Natural killer cell treated with Interleukin-12 subunit alpha and Interleukin-12 subunit beta and Interleukin-15 and Interleukin-18, amount 100 ng/mL, for 72 hours (primary cell): ENCODE results near the gene STS. TPM values are rescaled to one million over a fixed set of nuclear protein-coding genes. Genes with fewer than 3 reads are reported as not detected.
"Not testable (repeated sequence)": the region's sequence is repeated elsewhere in the genome, so short reads cannot be mapped to it uniquely, and the experiment has no call there.

Source experiments
- ATAC-seq, 2 donors: fragments of 150-1000 bp; cut with Tn5 transposase in 1 of 2; sonication (Bioruptor Pico), chemical (Tn5 transposase) in 1 of 2; 2 replicates each; pipeline ENCODE4 v1.10.0; 2021
- DNase-seq: peaks from one replicate; pipeline ENCODE4 v3.0.0; 2022; ENCODE audit warnings: low spot score
- H3K27ac Mint-ChIP-seq, 2 donors: 1 replicate in 1 of 2; 2 replicates in 1 of 2; pipeline ENCODE4 v1.8.0; 2022; ENCODE audit warnings: mixed read lengths in 2 of 2, mild to moderate bottlenecking in 1 of 2, moderate library complexity in 1 of 2
- H3K27me3 Mint-ChIP-seq, 2 donors: 1 replicate in 1 of 2; 2 replicates in 1 of 2; pipeline ENCODE4 v1.8.0; 2022; ENCODE audit warnings: mixed read lengths in 2 of 2
- H3K36me3 Mint-ChIP-seq: one replicate; pipeline ENCODE4 v1.8.0; 2022; ENCODE audit warnings: mixed read lengths
- H3K4me1 Mint-ChIP-seq, 2 donors: 1 replicate in 1 of 2; 2 replicates in 1 of 2; pipeline ENCODE4 v1.8.0; 2022; ENCODE audit warnings: low read depth in 2 of 2, mixed read lengths in 2 of 2, mild to moderate bottlenecking in 1 of 2
- H3K4me3 Mint-ChIP-seq: one replicate; pipeline ENCODE4 v1.8.0; 2022; ENCODE audit warnings: mixed read lengths
- H3K9me3 Mint-ChIP-seq: 2 replicates; pipeline ENCODE4 v1.8.0; 2022; ENCODE audit warnings: mixed read lengths
- total RNA-seq, 2 donors: library from RNA; stranded (reverse); gene quantifications; one replicate each; pipeline ENCODE4 v1.2.3, GENCODE V29; 2022

Gene STS
- total RNA-seq, 2 donors from 2014 or later = 2.4 to 3.1 TPM

GRCh38 chrX:7170898-7171297 lies 23.4 kb downstream of the STS start:
- DNase-seq (peak; percentile 69), ATAC-seq (peak; percentile 54 to 85)
- Mint-ChIP-seq H3K36me3 (no peaks in the 10 kb centered on the region), H3K27ac (no peak overlapping the region), H3K4me1 (peaks cover 0 to 3% of the 10 kb centered on the region in 2 donors), H3K4me3 (no peak overlapping the region), H3K9me3 (no peaks in the 10 kb centered on the region), H3K27me3 (peaks cover 0 to 2% of the 10 kb centered on the region in 2 donors)

GRCh38 chrX:7178859-7179258 lies 31.3 kb downstream of the STS start:
- H3K4me3 Mint-ChIP-seq, H3K36me3 Mint-ChIP-seq, ATAC-seq, H3K9me3 Mint-ChIP-seq, H3K27me3 Mint-ChIP-seq, H3K27ac Mint-ChIP-seq, DNase-seq: not testable (repeated sequence)
- H3K4me1 Mint-ChIP-seq = peaks cover 10 to 14% of the 10 kb centered on the region in 2 donors

GRCh38 chrX:7179446-7179845 lies 31.9 kb downstream of the STS start:
- Mint-ChIP-seq H3K27me3 (peaks cover 0 to 5% of the 10 kb centered on the region in 2 donors), H3K27ac (no peak overlapping the region), H3K9me3 (no peaks in the 10 kb centered on the region), H3K36me3 (peaks cover 7% of the 10 kb centered on the region), H3K4me3 (no peak overlapping the region), H3K4me1 (peaks cover 10 to 14% of the 10 kb centered on the region in 2 donors)
- DNase-seq = no peak
- ATAC-seq = peak; percentile 40 to 67

- H3K4me1 Mint-ChIP-seq = peaks cover 0 to 4% of the 10 kb centered on the region in 2 donors
These were observed 37.3 kb downstream of the STS start for GRCh38 chrX:7184816-7185215.

GRCh38 chrX:7188672-7189071 lies 41.2 kb downstream of the STS start:
- no peaks in the 10 kb centered on the region for H3K36me3 Mint-ChIP-seq
- peaks cover 0 to 4% of the 10 kb centered on the region in 2 donors for H3K4me1 Mint-ChIP-seq
- no peak overlapping the region for H3K27ac Mint-ChIP-seq
- DNase-seq = no peak
- H3K4me3 Mint-ChIP-seq = no peak overlapping the region
- H3K9me3 Mint-ChIP-seq = no peaks in the 10 kb centered on the region
- H3K27me3 Mint-ChIP-seq = no peaks in the 10 kb centered on the region
- ATAC-seq = no peak

More at GRCh38 chrX:7184816-7185215, 37.3 kb downstream of the STS start:
- H3K27me3 Mint-ChIP-seq = no peaks in the 10 kb centered on the region
- ATAC-seq (no peak), DNase-seq (no peak)
- H3K9me3 Mint-ChIP-seq = no peaks in the 10 kb centered on the region
- H3K27ac Mint-ChIP-seq = no peak overlapping the region
- H3K36me3 Mint-ChIP-seq = no peaks in the 10 kb centered on the region
- H3K4me3 Mint-ChIP-seq = no peak overlapping the region

- peaks cover 0 to 4% of the 10 kb centered on the region in 2 donors for H3K4me1 Mint-ChIP-seq
- ATAC-seq (no peak), DNase-seq (no peak)
- no peaks in the 10 kb centered on the region for H3K27me3 Mint-ChIP-seq
- no peak overlapping the region for H3K27ac Mint-ChIP-seq
- no peak overlapping the region for H3K4me3 Mint-ChIP-seq
- no peaks in the 10 kb centered on the region for H3K9me3 Mint-ChIP-seq
- no peaks in the 10 kb centered on the region for H3K36me3 Mint-ChIP-seq
These were observed 42.6 kb downstream of the STS start for GRCh38 chrX:7190157-7190556.

GRCh38 chrX:7191681-7192110 lies 44.2 kb downstream of the STS start:
- H3K4me1 Mint-ChIP-seq = peaks cover 0 to under 1% of the 10 kb centered on the region in 2 donors
- H3K27ac Mint-ChIP-seq = no peak overlapping the region
- DNase-seq (no peak), ATAC-seq (no peak)
- H3K36me3 Mint-ChIP-seq = no peaks in the 10 kb centered on the region
- no peaks in the 10 kb centered on the region for H3K9me3 Mint-ChIP-seq
- H3K4me3 Mint-ChIP-seq = no peak overlapping the region
- no peaks in the 10 kb centered on the region for H3K27me3 Mint-ChIP-seq

- Mint-ChIP-seq H3K27ac (no peak overlapping the region), H3K27me3 (no peaks in the 10 kb centered on the region), H3K9me3 (no peaks in the 10 kb centered on the region), H3K4me3 (no peak overlapping the region), H3K4me1 (no peaks in the 10 kb centered on the region), H3K36me3 (no peaks in the 10 kb centered on the region)
- ATAC-seq = no peak
- DNase-seq = no peak
These were observed 45.4 kb downstream of the STS start for GRCh38 chrX:7192871-7193270.

- no peaks in the 10 kb centered on the region for H3K36me3 Mint-ChIP-seq
- H3K27me3 Mint-ChIP-seq = no peaks in the 10 kb centered on the region
- H3K4me3 Mint-ChIP-seq = no peak overlapping the region
- no peaks in the 10 kb centered on the region for H3K4me1 Mint-ChIP-seq
- H3K27ac Mint-ChIP-seq = no peak overlapping the region
- H3K9me3 Mint-ChIP-seq = no peaks in the 10 kb centered on the region
- no peak for ATAC-seq
- no peak for DNase-seq
These were observed 47.1 kb downstream of the STS start for GRCh38 chrX:7194606-7195005.

Other genes starting within 250 kb of the STS start
- 10 to 100 TPM; 26.4 to 39.0 TPM for gene PUDP, start 441 bp downstream of the STS start, total RNA-seq